Panc1 (cell line): ENCODE data around the gene AAMP. TPM values are rescaled to one million over a fixed set of nuclear protein-coding genes. Genes with fewer than 3 reads are reported as not detected.
A peak's percentile ranks its signal among the peaks of the same experiment; 100 is the strongest.

Source experiments
- ATAC-seq: fragments of 200-7000 bp; cut with Tn5 transposase; 2 replicates; pipeline ENCODE4 v1.9.1; 2020; ENCODE audit warnings: mild to moderate bottlenecking, moderate library complexity
- BruUV-seq: library from RNA; stranded (reverse); fragments of 400-500 nt; replicated peaks from 2 replicates; lab custom pipeline; 2021; lab: Mats Ljungman, UMichigan
- CTCF ChIA-PET: fragments of 300-600 bp; sonication (Branson Sonifier 250); formaldehyde crosslinking; loops from one replicate; lab custom pipeline; 2022; ENCODE audit warnings: antibody characterized with exemption; lab: Charles Lee
- POLR2A ChIA-PET: fragments of 300-600 bp; sonication (Branson Sonifier 250); formaldehyde crosslinking; loops from one replicate; lab custom pipeline; 2022; ENCODE audit warnings: antibody characterized with exemption; lab: Charles Lee
- DNase-seq: peaks from one replicate; pipeline ENCODE4 v3.0.0-alpha.2; 2010; ENCODE audit warnings: low read depth, low spot score
- H3K27ac ChIP-seq: 2 replicates; pipeline ENCODE4 v1.5.1; 2011; ENCODE audit warnings: mild to moderate bottlenecking, low read length, inconsistent platforms
- H3K27me3 ChIP-seq: fragments of 200-500 bp; sonication (Bioruptor generic); 2 replicates; pipeline ENCODE4 v1.6.0; 2014; ENCODE audit warnings: low read length, inconsistent platforms; ENCODE audit not compliant: control insufficient read depth, insufficient read depth
- H3K36me3 ChIP-seq: fragments of 200-500 bp; sonication (Bioruptor generic); 2 replicates; pipeline ENCODE4 v1.5.1; 2014; ENCODE audit warnings: inconsistent platforms, mild to moderate bottlenecking, low read length, moderate library complexity; ENCODE audit not compliant: control insufficient read depth, insufficient read depth
- H3K4me1 ChIP-seq: 2 replicates; pipeline ENCODE4 v1.5.1; 2011; ENCODE audit warnings: inconsistent platforms, mild to moderate bottlenecking, low read length, moderate library complexity; ENCODE audit not compliant: control insufficient read depth, insufficient read depth
- H3K4me3 ChIP-seq, 2 experiments: 2 replicates each; pipeline ENCODE4 v1.5.1; 2011 to 2012; ENCODE audit warnings: low read depth in 2 of 2, low read length in 2 of 2, mild to moderate bottlenecking in 2 of 2, inconsistent platforms in 1 of 2, moderate library complexity in 1 of 2
- H3K9me3 ChIP-seq: fragments of 200-500 bp; sonication (Bioruptor generic); 2 replicates; pipeline ENCODE4 v1.5.1; 2014; ENCODE audit warnings: low read depth, mild to moderate bottlenecking, inconsistent platforms, low read length, moderate library complexity; ENCODE audit not compliant: control insufficient read depth, insufficient read depth
- POLR2AphosphoS5 ChIP-seq: IDR thresholded peaks from 2 replicates; pipeline ENCODE4 v1.6.1; 2012; ENCODE audit warnings: mild to moderate bottlenecking, low read depth, low read length, moderate library complexity
- SIN3A ChIP-seq: IDR thresholded peaks from 2 replicates; pipeline ENCODE4 v1.6.1; 2012; ENCODE audit warnings: low read depth, mild to moderate bottlenecking, low read length, moderate library complexity, borderline replicate concordance; ENCODE audit not compliant: insufficient read depth
- TCF7L2 ChIP-seq: IDR thresholded peaks from 2 replicates; pipeline ENCODE4 v1.6.1; 2011; ENCODE audit warnings: mild to moderate bottlenecking, low read depth, low read length, inconsistent platforms
- in situ Hi-C: cut with HindIII; loops from 2 replicates; pipeline ENCODE4 v1.10.0; 2016; ENCODE audit warnings: low sequenced_read_pairs, low pct_unique_long_range_greater_than_20kb
- intact Hi-C: fragments of 100-400 bp; cut with micrococcal nuclease; formaldehyde crosslinking; loops from one replicate; pipeline ENCODE4 v1.10.0; 2022; ENCODE audit not compliant: unreplicated experiment
- microRNA-seq: library from miRNA; unstranded; fragments of <30 nt; microRNA quantifications from one replicate; pipeline ENCODE4 v1.1.0, GENCODE V29; 2020; ENCODE audit not compliant: unreplicated experiment
- total RNA-seq: library from RNA; stranded (reverse); gene quantifications from one replicate; pipeline ENCODE4 v1.2.1, GENCODE V29; 2021; ENCODE audit not compliant: unreplicated experiment
- TF ChIP-seq, protein P1 (sequence below), 2 experiments: IDR thresholded peaks; 2 replicates each; pipeline ENCODE4 v1.6.1; 2011 to 2012; ENCODE audit warnings: low read depth in 2 of 2, control low read depth in 1 of 2, low read length in 1 of 2, mild to moderate bottlenecking in 1 of 2, moderate library complexity in 1 of 2; ENCODE audit not compliant: insufficient read depth in 1 of 2

AAMP gene
- total RNA-seq, 1 experiment from 2014 or later, result 103 TPM

GRCh38 chr2:218216674-218217359 lies 53.1 kb downstream of the AAMP start, which contains the start of gene ARPC2:
ARPC2 (plus strand) TSS chr2:218217189; CDS start chr2:218217471, 282 bp downstream.
- in situ Hi-C loops, result no loop called here
- no peaks in the 10 kb centered on the region for H3K27me3 ChIP-seq
- ATAC-seq (peak; percentile 97), DNase-seq (peak; percentile 59)
- H3K4me1 ChIP-seq, result peaks cover 28% of the 10 kb centered on the region
- ChIA-PET POLR2A (no interaction called here), CTCF (no interaction called here)
- intact Hi-C loops, result no loop called here
- H3K4me3 ChIP-seq, result peak within 1 kb of the TSS; percentile 97
- no TSS peak for BruUV-seq
- TF ChIP-seq, protein P1, sequence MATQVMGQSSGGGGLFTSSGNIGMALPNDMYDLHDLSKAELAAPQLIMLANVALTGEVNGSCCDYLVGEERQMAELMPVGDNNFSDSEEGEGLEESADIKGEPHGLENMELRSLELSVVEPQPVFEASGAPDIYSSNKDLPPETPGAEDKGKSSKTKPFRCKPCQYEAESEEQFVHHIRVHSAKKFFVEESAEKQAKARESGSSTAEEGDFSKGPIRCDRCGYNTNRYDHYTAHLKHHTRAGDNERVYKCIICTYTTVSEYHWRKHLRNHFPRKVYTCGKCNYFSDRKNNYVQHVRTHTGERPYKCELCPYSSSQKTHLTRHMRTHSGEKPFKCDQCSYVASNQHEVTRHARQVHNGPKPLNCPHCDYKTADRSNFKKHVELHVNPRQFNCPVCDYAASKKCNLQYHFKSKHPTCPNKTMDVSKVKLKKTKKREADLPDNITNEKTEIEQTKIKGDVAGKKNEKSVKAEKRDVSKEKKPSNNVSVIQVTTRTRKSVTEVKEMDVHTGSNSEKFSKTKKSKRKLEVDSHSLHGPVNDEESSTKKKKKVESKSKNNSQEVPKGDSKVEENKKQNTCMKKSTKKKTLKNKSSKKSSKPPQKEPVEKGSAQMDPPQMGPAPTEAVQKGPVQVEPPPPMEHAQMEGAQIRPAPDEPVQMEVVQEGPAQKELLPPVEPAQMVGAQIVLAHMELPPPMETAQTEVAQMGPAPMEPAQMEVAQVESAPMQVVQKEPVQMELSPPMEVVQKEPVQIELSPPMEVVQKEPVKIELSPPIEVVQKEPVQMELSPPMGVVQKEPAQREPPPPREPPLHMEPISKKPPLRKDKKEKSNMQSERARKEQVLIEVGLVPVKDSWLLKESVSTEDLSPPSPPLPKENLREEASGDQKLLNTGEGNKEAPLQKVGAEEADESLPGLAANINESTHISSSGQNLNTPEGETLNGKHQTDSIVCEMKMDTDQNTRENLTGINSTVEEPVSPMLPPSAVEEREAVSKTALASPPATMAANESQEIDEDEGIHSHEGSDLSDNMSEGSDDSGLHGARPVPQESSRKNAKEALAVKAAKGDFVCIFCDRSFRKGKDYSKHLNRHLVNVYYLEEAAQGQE (IDR thresholded peaks at IDR 0.05; ENCODE audit: insufficient read depth in 1 of 2, low read depth in 2 of 2, low read length in 1 of 2), result no peak
- TF ChIP-seq SIN3A (no peak; the same call in 1 of the 2 replicates), POLR2AphosphoS5 (peak; percentile 83), TCF7L2 (0 out of 2 replicates have a peak, but pooled peaks have one; percentile 26)
- H3K36me3 ChIP-seq, result peaks cover 7% of the 10 kb centered on the region
- peak within 1 kb of the TSS; percentile 92 for H3K27ac ChIP-seq
- H3K9me3 ChIP-seq, result no peaks in the 10 kb centered on the region

DNA sequence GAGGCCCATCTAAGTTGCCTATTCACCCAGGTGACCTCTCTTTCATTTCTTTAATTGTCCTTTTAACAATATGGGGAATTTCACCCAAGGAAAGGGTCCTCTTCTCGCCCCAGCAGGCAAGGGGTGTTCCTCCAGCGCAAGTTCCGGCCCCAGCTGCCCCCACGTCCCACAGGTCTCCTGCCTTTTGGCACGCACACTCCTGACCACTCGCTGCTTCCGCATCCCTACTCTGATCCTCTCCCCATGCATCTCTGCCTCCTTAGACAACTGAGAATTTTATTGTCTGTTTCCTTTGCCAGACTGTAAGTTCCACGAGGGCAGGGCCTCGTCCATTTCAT lies 53.6 kb downstream of the AAMP start:
- intact Hi-C loops, result no loop called here
- H3K9me3 ChIP-seq, result no peaks in the 10 kb centered on the region
- no peak for TF ChIP-seq POLR2AphosphoS5
- no peak for DNase-seq
- H3K4me1 ChIP-seq, result peaks cover 28% of the 10 kb centered on the region
- no peaks in the 10 kb centered on the region for H3K27me3 ChIP-seq
- H3K4me3 ChIP-seq, result peak overlapping the region; percentile 66 to 97
- in situ Hi-C loops, result no loop called here
- H3K36me3 ChIP-seq, result peaks cover 4% of the 10 kb centered on the region
- ChIA-PET POLR2A (no interaction called here), CTCF (no interaction called here)
- ATAC-seq, result peak; percentile 32
- BruUV-seq, result no TSS peak
- peak overlapping the region; percentile 79 for H3K27ac ChIP-seq

Small RNAs within 50 kb of the gene (microRNA-seq; reads per million reads assigned to microRNA genes)
- gene MIR6513, result 1.3 reads per million

Other genes with a start within 250 kb of the AAMP start
- gene RUFY4, start 200.9 kb downstream of the AAMP start, total RNA-seq, result not detected
- gene CXCR2, start 144.1 kb downstream of the AAMP start, total RNA-seq, result not detected
- gene CXCR1, start 103.2 kb downstream of the AAMP start, total RNA-seq, result not detected
- 248 TPM for gene ARPC2, start 52.9 kb downstream of the AAMP start, total RNA-seq
- gene GPBAR1, start 9.1 kb downstream of the AAMP start, total RNA-seq, result 0.18 TPM
- 49.0 TPM for gene PNKD, start 382 bp upstream of the AAMP start, total RNA-seq
- 114 TPM for gene TMBIM1, start 22.4 kb upstream of the AAMP start, total RNA-seq
- gene CATIP, start 86.7 kb upstream of the AAMP start, total RNA-seq, result 0.18 TPM
- gene SLC11A1, start 112.1 kb upstream of the AAMP start, total RNA-seq, result 0.31 TPM
- gene CTDSP1, start 129.7 kb upstream of the AAMP start, total RNA-seq, result 128 TPM
- 0.18 TPM for gene VIL1, start 149.0 kb upstream of the AAMP start, total RNA-seq